ENCODE measurements around the gene ZBTB9. TPM values are rescaled to one million over a fixed set of nuclear protein-coding genes. Genes with fewer than 3 reads are reported as not detected.

The ZBTB9 gene
- total RNA-seq, 1 donor from 2014 or later, result 9.6 TPM

- no peak for DNase-seq
- Mint-ChIP-seq H3K4me3 (ENCODE audit: unreplicated experiment) (no peak overlapping the region), H3K36me3 (ENCODE audit: unreplicated experiment) (no peaks in the 10 kb centered on the region), H3K4me1 (ENCODE audit: low read depth, unreplicated experiment) (peaks cover 40% of the 10 kb centered on the region), H3K27me3 (ENCODE audit: unreplicated experiment) (peaks cover 3% of the 10 kb centered on the region), H3K27ac (ENCODE audit: unreplicated experiment) (no peak overlapping the region), H3K9me3 (ENCODE audit: unreplicated experiment) (peaks cover 5% of the 10 kb centered on the region)
- TF ChIP-seq CTCF (IDR thresholded peaks at IDR 0.05; ENCODE audit: partially characterized antibody, unreplicated experiment), result no peak
Measured at GRCh38 chr6:33433544-33434191, 20.7 kb upstream of the ZBTB9 start.

GRCh38 chr6:33434961-33435360 is 19.4 kb upstream of the ZBTB9 start:
- Mint-ChIP-seq H3K36me3 (ENCODE audit: unreplicated experiment) (peaks cover 6% of the 10 kb centered on the region), H3K4me3 (ENCODE audit: unreplicated experiment) (no peak overlapping the region), H3K27me3 (ENCODE audit: unreplicated experiment) (peaks cover 8% of the 10 kb centered on the region), H3K27ac (ENCODE audit: unreplicated experiment) (no peak overlapping the region), H3K4me1 (ENCODE audit: low read depth, unreplicated experiment) (peaks cover 27% of the 10 kb centered on the region), H3K9me3 (ENCODE audit: unreplicated experiment) (peaks cover 4% of the 10 kb centered on the region)
- no peak for DNase-seq
- TF ChIP-seq CTCF (IDR thresholded peaks at IDR 0.05; ENCODE audit: partially characterized antibody, unreplicated experiment), result no peak

- Mint-ChIP-seq H3K4me3 (ENCODE audit: unreplicated experiment) (no peak overlapping the region), H3K27ac (ENCODE audit: unreplicated experiment) (no peak overlapping the region), H3K4me1 (ENCODE audit: low read depth, unreplicated experiment) (peaks cover 11% of the 10 kb centered on the region), H3K27me3 (ENCODE audit: unreplicated experiment) (peaks cover 12% of the 10 kb centered on the region), H3K9me3 (ENCODE audit: unreplicated experiment) (peaks cover 4% of the 10 kb centered on the region), H3K36me3 (ENCODE audit: unreplicated experiment) (peaks cover 6% of the 10 kb centered on the region)
- TF ChIP-seq CTCF (IDR thresholded peaks at IDR 0.05; ENCODE audit: partially characterized antibody, unreplicated experiment), result no peak
- no peak for DNase-seq
Measured at GRCh38 chr6:33437666-33438065, 16.7 kb upstream of the ZBTB9 start.

- Mint-ChIP-seq H3K4me3 (ENCODE audit: unreplicated experiment) (no peak overlapping the region), H3K27me3 (ENCODE audit: unreplicated experiment) (peaks cover 11% of the 10 kb centered on the region), H3K27ac (ENCODE audit: unreplicated experiment) (no peak overlapping the region), H3K4me1 (ENCODE audit: low read depth, unreplicated experiment) (peaks cover under 1% of the 10 kb centered on the region), H3K36me3 (ENCODE audit: unreplicated experiment) (peaks cover 6% of the 10 kb centered on the region), H3K9me3 (ENCODE audit: unreplicated experiment) (peaks cover 4% of the 10 kb centered on the region)
- no peak for DNase-seq
- TF ChIP-seq CTCF (IDR thresholded peaks at IDR 0.05; ENCODE audit: partially characterized antibody, unreplicated experiment), result no peak
Measured at GRCh38 chr6:33438978-33439594, 15.3 kb upstream of the ZBTB9 start.

- H3K27me3 Mint-ChIP-seq (ENCODE audit: unreplicated experiment), result peaks cover 11% of the 10 kb centered on the region
- no peak overlapping the region for H3K27ac Mint-ChIP-seq (ENCODE audit: unreplicated experiment)
- H3K36me3 Mint-ChIP-seq (ENCODE audit: unreplicated experiment), result peaks cover 6% of the 10 kb centered on the region
- H3K9me3 Mint-ChIP-seq (ENCODE audit: unreplicated experiment), result peaks cover 4% of the 10 kb centered on the region
- no peak for DNase-seq
- H3K4me1 Mint-ChIP-seq (ENCODE audit: low read depth, unreplicated experiment), result no peaks in the 10 kb centered on the region
- no peak overlapping the region for H3K4me3 Mint-ChIP-seq (ENCODE audit: unreplicated experiment)
- TF ChIP-seq CTCF (IDR thresholded peaks at IDR 0.05; ENCODE audit: partially characterized antibody, unreplicated experiment), result no peak
Measured at GRCh38 chr6:33439956-33440648, 14.3 kb upstream of the ZBTB9 start.

Data from glutamatergic neuron (in vitro differentiated cells).